Peyer's patch (tissue), 4 donors: ENCODE results near the gene NRXN3.

Source experiments
- POLR2A ChIP-seq, 2 donors: fragments of 450-650 bp; IDR thresholded peaks; one replicate each; pipeline ENCODE4 v1.5.1; 2017; ENCODE audit warnings: antibody characterized with exemption in 2 of 2, mild to moderate bottlenecking in 2 of 2, moderate library complexity in 2 of 2
- TF ChIP-seq, protein P1 (sequence below), 6 experiments: fragments of 450-650 bp in 4 of 6; fragments of 200-600 bp in 2 of 6; sonication (generic) in 1 of 6; IDR thresholded peaks; one replicate each; pipeline ENCODE4 v1.5.1; 2017 to 2019; ENCODE audit warnings: antibody characterized with exemption in 6 of 6, mild to moderate bottlenecking in 3 of 6, moderate library complexity in 1 of 6

DNA sequence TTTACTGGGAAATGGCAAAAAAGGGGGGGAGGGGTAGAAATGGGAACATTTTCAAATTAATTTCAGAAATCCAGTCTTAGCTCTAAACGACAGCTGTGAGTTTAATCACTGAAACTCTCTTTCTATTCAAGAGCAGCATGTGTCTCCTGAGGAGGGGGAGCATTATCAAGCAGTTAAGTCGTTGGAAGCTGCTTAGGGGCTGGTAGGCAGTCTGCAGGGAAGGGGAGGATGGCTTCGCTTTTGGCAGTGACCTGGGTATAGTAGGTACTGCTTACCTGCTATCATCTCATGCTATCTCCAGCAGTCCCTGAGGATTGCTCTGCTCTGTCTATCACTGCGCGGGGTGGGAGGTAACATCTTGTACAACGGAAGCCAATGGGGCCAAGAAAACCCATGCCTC lies 567.4 kb downstream of the NRXN3 start:
- TF ChIP-seq, protein P1, sequence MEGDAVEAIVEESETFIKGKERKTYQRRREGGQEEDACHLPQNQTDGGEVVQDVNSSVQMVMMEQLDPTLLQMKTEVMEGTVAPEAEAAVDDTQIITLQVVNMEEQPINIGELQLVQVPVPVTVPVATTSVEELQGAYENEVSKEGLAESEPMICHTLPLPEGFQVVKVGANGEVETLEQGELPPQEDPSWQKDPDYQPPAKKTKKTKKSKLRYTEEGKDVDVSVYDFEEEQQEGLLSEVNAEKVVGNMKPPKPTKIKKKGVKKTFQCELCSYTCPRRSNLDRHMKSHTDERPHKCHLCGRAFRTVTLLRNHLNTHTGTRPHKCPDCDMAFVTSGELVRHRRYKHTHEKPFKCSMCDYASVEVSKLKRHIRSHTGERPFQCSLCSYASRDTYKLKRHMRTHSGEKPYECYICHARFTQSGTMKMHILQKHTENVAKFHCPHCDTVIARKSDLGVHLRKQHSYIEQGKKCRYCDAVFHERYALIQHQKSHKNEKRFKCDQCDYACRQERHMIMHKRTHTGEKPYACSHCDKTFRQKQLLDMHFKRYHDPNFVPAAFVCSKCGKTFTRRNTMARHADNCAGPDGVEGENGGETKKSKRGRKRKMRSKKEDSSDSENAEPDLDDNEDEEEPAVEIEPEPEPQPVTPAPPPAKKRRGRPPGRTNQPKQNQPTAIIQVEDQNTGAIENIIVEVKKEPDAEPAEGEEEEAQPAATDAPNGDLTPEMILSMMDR (IDR thresholded peaks at IDR 0.05), result no peak
- TF ChIP-seq POLR2A (IDR thresholded peaks at IDR 0.05), result no peak
